NOMO-1 treated with dmso at 0.1 percent for 144 hours (cell line): ENCODE data around the gene CAMTA1.

Experiments
- DNase-seq: peaks from one replicate; lab custom pipeline; 2025; ENCODE audit not compliant: unreplicated experiment; lab: John Stamatoyannopoulos, UW

Gene CAMTA1

GRCh38 chr1:7535934-7536878, 751.0 kb downstream of the CAMTA1 start:
- DNase-seq, result no peak

- no peak for DNase-seq
Observed at GRCh38 chr1:7536891-7537591, 751.8 kb downstream of the CAMTA1 start.

DNA sequence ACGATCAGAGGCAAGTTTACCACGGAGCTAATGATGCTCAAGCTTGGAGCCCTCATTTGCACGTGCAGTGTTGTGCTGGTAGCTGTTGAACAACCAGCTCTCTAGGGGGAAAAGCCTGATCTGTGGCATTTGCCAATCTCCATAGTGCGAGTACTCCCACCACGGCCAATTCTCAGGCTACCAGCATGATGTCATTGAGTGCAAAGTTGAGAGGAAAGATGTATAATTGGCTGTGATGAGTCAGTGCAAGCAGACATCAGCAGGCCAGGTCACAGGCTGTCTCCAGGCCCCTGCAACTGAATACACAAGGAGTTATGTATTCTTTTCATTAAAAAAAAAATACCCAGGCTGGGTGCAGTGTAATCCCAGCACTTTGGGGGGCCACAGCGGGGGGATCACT, 752.8 kb downstream of the CAMTA1 start:
- DNase-seq, result no peak

GRCh38 chr1:7538849-7539768, 753.9 kb downstream of the CAMTA1 start:
- DNase-seq, result no peak

DNA sequence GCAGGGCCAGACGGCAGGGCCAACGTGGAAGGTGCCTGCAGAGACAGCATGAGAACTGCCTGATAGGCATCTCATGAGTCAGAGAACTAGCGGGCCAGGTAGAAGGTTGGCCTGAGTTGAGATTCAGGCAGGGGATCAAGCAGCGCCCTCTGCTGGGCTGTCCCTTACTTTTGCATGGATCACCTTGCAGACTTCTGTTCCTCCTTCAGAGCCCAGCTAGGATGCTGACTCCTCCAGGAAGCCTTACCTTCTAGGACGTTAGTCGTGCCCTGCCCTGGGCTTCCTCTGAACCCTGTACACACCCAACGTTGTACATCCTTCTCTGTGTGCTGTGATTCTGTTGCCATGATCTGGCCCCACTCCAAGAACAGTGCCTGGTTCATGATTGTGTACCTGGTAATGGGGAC, 754.5 kb downstream of the CAMTA1 start:
- no peak for DNase-seq

DNA sequence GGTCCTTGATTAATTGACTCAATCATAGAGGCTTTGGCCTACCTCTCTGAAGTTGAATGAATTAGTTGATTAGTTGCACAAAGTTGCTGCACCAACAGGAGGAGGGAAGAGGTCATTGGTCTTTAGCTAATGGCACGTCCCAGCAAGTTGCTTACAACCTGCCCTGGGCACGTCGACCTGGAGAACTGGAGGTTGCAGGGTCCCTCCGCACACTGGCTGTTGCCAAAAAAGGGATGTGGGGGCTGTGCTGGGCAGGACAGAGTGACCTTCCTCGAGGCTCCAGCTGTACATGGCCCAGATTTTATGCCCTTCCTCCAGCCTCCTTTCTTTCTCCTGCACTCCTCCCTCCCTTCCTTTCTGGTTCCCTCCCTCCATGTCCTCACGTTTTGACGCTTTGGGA, 755.6 kb downstream of the CAMTA1 start:
- DNase-seq, result no peak

DNA sequence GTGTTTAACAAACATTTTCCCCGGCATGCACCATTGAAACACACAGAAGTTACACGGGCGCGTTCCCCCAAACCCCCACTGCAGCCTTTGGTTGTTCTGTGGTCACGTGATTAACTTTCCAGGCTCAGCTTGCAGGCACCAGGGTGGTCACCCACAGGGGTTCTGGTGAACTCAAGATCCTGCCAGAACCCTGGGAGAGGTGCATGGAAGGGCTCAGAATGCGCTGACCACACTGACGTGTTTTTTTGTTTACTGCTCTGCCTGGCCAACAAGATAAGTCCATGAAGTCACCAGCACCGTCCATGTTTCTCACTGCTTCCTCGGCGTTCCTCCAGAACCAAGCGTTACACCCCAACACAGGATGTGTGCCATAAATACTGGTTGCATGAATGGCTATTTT, 756.4 kb downstream of the CAMTA1 start:
- DNase-seq, result no peak

- no peak for DNase-seq
Observed at GRCh38 chr1:7543718-7544090, 758.5 kb downstream of the CAMTA1 start.

DNA sequence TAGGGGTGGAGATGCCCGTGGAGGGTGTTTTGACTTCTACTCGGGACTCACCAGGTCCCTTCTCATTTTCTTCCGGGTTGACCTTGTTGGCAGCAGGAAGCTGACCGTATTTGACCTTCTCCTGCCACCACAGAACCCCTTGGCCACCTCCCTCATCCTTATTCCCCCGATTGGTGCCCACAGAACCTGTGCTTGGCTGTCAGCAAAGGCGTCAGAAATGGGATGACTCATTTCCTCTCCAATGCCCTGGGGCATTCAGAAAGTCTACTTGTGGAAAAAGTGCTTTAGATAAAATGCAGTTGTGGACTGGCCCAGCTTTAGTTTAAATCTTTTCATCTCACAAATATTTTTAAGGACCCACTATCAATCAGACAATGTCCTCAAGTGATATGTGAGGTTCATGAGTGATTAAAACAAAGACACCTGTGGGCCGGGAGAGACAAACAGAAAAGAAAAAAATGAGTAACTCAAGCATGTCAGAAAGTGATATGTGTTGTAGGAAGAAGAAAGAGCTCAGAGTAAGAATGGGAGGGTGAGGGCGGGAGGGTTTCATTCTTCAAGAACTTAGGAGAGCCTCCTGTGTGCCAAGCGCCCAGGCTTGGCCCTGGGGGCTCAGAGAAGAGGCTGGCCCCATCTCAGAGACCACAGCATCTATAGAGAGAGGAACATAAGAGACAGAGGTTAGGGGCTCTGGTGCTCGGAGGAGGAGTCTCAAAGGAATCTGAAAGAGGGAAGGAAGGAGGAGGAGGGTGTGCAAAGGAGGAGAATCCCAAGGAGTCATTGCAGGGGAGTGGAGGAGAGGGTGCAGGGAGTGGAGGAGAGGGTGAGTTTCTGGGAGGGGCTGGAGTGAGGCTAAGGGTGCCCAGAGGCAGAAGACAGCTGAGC, 764.3 kb downstream of the CAMTA1 start:
- no peak for DNase-seq

DNA sequence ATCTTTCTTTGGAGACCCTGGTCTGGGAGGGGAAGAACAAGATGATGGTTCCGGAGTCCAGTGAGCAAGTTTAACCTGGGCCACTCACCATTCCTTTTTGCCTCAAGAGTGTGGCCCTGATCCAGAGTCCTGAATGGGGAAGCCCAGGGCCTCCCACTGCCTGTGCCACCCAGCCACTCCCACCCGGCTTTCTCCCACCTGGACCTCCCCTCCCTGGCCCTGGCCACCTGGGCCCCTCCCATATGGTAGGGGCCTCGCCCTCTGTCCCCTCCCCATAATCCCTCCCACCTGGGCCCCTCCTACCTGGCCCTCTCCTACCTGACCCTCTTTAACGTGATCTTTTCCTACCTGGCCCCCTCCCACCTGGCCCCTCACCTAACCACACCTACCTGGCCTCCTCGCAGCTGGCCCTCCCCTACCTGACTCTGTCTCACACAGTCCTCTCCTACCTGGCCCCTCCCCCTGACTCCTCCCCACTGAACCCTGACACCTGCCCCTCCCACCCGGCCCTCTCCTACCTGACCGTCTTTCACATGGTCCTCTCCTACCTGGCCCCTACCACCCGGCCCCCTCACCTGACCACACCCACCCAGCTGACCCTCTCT, 765.1 kb downstream of the CAMTA1 start:
- DNase-seq, result no peak

GRCh38 chr1:7550981-7551380, 765.7 kb downstream of the CAMTA1 start:
- no peak for DNase-seq

DNA sequence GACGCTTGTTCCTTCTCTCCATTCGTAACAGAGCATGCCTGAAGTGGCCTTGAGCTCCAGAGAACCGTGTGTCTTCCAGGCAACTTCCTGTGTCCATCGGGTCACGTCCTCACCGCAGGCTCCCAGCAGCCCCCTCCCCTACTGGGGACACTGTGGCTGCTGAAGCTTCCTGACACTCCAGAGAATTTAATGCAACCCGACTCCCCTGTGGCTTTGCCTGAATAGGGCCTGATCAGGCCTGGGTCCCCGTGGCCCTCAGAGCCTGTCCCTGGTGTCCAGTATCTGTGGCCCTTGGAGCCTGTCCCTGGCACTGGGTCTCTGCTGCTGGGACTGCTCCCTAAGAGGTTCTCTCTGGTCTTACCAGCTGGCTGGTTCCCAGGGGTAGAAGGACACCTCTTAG, 766.2 kb downstream of the CAMTA1 start:
- DNase-seq, result no peak

GRCh38 chr1:7552402-7552801, 767.1 kb downstream of the CAMTA1 start:
- DNase-seq, result no peak

DNA sequence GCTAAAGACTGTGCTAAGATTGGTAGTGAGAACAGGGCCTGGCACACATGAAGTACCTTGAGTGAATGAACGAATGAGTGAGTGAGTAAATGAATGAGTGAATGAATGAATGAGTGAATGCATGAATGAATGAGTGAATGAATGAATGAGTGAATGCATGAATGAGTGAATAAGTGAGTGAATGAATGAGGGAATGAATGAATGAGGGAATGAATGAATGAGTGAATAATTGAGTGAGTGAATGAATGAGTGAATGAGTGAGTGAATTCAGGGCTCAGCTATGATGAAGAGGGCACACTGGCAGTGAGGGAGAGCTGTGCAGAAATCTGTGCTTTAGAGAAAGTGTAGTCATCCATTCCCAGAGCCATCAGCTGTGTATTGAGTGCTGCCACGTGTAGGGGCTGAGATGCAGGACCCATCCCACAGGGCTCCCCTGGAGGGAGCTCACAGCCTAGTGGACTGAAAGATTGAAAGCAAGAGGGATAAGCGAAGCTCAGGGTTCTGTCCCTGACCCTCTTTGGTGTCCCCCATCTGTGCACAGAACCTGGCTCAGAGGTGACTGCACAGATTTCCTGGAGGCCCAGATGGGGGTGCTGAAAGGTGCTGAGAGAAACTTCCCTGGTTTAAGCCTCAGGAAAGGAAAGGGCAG, 767.9 kb downstream of the CAMTA1 start:
- DNase-seq, result no peak

DNA sequence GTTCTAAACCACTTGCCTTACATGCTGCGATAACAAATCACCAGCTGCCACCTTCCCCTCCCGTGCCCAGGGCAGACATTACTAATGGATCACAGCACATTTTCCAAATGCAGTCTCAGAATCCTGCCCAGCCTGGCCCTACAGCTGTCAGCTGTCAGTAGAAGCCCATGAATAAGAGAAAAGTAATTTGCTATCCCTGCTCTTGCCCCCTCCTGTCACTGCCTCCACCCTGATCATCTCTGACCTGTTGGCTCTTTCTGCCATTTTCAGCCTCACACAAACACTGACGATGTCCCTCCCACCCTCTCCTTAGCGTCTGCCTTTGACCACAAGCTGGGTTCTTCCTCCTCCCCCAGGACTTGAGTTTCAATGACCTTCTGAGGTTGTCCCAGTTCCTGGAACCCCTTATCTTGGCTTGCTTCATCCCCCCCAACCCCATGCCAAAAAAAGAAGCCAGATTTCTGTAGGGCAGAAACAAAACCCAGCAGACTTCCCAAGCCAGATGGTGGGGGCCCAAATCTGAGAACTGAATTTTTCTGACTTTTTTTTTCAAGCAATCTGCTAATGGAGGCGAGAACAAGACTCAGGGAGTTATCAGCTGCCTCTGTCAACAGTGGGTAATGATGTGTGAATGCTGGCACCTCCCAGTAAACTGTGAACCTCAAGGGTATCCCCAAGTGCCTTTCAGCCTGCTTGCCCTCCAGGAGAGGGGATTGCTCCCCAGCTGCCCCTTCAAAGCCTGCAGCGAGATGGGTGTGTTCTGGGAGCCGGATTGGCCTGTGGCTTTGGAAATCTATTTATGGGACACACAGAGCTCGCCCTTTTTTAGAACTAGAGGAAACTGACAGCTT, 769.4 kb downstream of the CAMTA1 start:
- DNase-seq, result no peak

DNA sequence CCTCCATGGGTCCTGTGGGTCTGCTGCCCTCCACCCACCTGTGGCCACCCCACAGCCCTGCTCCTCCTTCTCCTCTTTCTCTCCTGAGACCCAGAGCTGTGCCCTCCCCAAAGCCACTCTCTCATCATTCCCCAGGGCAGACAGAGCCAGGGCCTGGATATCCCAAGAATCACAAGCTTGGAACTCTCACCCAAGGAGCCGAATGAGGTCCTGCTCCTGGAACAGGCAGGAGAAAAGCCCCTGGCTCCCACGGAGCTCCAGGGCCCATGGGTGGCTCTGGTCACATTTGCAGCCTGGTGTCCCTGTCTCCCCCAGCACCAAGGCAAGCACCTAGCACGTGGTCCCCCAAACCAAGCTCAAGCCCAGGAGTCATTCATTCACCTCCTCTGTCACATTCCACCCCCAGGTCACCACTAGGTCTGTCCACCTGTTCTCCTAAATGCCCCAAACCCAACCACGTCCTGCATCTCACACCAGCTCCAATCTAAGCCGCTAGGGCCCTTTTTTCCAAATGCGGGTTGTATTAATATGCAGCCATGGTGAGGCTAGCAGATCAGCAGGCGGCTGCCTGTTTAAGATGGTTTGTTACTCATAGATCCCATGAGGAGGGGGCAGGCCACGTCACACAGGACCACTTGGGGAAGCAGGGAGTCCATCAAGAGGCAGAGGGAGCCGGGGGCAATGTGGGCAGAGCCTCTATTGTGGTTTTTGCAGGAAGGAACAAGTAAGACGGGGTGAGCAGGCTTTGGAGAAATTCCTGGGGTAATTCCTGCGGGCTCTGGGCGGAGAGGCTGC, 770.3 kb downstream of the CAMTA1 start:
- DNase-seq, result no peak

- DNase-seq, result no peak
Observed at GRCh38 chr1:7557301-7557891, 772.1 kb downstream of the CAMTA1 start.
